Prostate gland (tissue), 2 donors: Measurements from ENCODE around the gene ABHD2. TPM values are rescaled to one million over a fixed set of nuclear protein-coding genes. Genes with fewer than 3 reads are reported as not detected.

ENCODE experiments used
- DNase-seq: peaks from one replicate; pipeline ENCODE4 v3.0.0-alpha.2; 2019; ENCODE audit warnings: low spot score
- H3K27ac ChIP-seq, 2 donors: fragments of 200-600 bp; sonication (generic); 2 replicates each; pipeline ENCODE4 v1.5.1; 2017 to 2019
- H3K27me3 ChIP-seq: fragments of 200-600 bp; sonication (generic); replicated peaks from 2 replicates; pipeline ENCODE4 v1.5.1; 2019; ENCODE audit not compliant: insufficient read depth
- H3K36me3 ChIP-seq, 2 donors: fragments of 200-600 bp; sonication (generic); 1 replicate in 1 of 2; 2 replicates in 1 of 2; pipeline versions ENCODE4 v1.5.1 to v1.8.1; 2017 to 2019
- H3K4me1 ChIP-seq: fragments of 200-600 bp; sonication (generic); replicated peaks from 2 replicates; pipeline ENCODE4 v1.5.1; 2019
- H3K4me3 ChIP-seq, 2 donors: fragments of 200-600 bp; sonication (generic); 2 replicates each; pipeline ENCODE4 v1.5.1; 2017 to 2019
- H3K9me3 ChIP-seq: fragments of 200-600 bp; sonication (generic); 2 replicates; pipeline ENCODE4 v1.5.1; 2017
- POLR2A ChIP-seq: fragments of 450-650 bp; IDR thresholded peaks from one replicate; pipeline ENCODE4 v1.6.1; 2016; ENCODE audit warnings: antibody characterized with exemption, mild to moderate bottlenecking
- POLR2AphosphoS5 ChIP-seq: sonication (generic); formaldehyde crosslinking; IDR thresholded peaks from one replicate; pipeline ENCODE4 v1.6.1; 2017; ENCODE audit warnings: antibody characterized with exemption
- WGBS: methylation state at CpG from one replicate; pipeline ENCODE4 v1.1.5; 2018; 5-methylcytosine and 5-hydroxymethylcytosine counted together
- intact Hi-C: fragments of 100-400 bp; cut with DNase I; formaldehyde crosslinking; loops from one replicate; pipeline ENCODE4 v1.14.2; 2022
- total RNA-seq, 2 donors: library from RNA; depleted of rRNA; stranded (reverse); fragments of >200 nt; gene quantifications; one replicate each; pipeline ENCODE4 v1.1.0, GENCODE V29; 2016
- TF ChIP-seq, protein P1 (sequence below), 4 experiments: fragments of 200-600 bp in 2 of 4; fragments of 450-650 bp in 2 of 4; sonication (generic) in 2 of 4; IDR thresholded peaks; 1 replicate in 3 of 4; 2 replicates in 1 of 4; pipeline ENCODE4 v1.5.1; 2016 to 2019; ENCODE audit warnings: antibody characterized with exemption in 4 of 4, mild to moderate bottlenecking in 2 of 4, moderate library complexity in 2 of 4

ABHD2 gene
- total RNA-seq, 2 donors from 2014 or later = 111 to 253 TPM

- TF ChIP-seq POLR2AphosphoS5 = no peak
- Histone ChIP-seq H3K36me3 (no peaks in the 10 kb centered on the region), H3K4me3 (peak overlapping the region; percentile 37 to 86), H3K27me3 (no peaks in the 10 kb centered on the region), H3K4me1 (peaks cover 5% of the 10 kb centered on the region), H3K9me3 (no peaks in the 10 kb centered on the region), H3K27ac (peak overlapping the region; percentile 92 to 95)
- intact Hi-C loops = loop anchor here (2.0 kb wide), 1 partner anchor 60 kb away; no protein-coding TSS in a partner anchor
- no peak for DNase-seq
- 50% methylated on average over 13 of the region's 13 CpGs for WGBS
Measured at GRCh38 chr15:89087161-89087829, 961 bp upstream of the ABHD2 start.

DNA sequence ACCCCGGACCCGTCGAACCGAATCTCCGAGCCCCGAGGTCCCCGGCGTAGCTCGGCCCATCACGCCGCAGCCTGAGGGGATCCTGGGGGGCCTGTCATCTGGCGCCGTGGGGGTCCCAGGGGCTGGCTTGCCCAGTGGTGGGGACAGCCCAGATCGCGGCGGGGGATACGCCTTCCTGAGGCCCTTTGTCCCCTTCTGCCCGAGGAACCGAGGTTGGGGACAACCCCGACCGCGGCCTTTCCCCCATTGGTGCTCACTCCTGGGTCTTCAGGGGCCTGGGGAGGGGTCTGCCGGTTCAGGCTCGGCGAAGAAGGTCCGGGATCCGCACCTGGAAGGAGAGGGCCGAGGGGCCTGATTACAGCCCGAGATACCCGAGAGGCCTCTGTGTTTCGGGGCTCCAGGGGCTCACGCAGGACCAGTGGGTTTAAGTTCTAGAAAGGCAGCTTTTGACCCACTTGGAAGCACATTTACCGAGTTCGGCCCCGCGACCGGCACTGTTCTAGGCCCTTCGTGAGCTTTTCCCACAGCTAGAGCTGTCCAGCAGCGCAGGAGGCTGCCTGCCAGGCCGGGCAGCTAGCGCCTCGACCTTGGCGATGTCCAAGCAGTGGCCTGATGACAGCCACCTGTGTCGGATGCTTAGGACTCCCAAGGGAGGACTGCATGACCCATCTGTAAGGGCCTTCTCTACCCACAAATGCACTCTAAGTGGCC, 504 bp downstream of the ABHD2 start:
- Histone ChIP-seq H3K36me3 (no peaks in the 10 kb centered on the region), H3K27ac (peak overlapping the region; percentile 92 to 95), H3K4me3 (peak overlapping the region; percentile 86 to 88), H3K27me3 (no peaks in the 10 kb centered on the region), H3K4me1 (peaks cover 5% of the 10 kb centered on the region), H3K9me3 (no peaks in the 10 kb centered on the region)
- no peak for DNase-seq
- TF ChIP-seq, protein P1, sequence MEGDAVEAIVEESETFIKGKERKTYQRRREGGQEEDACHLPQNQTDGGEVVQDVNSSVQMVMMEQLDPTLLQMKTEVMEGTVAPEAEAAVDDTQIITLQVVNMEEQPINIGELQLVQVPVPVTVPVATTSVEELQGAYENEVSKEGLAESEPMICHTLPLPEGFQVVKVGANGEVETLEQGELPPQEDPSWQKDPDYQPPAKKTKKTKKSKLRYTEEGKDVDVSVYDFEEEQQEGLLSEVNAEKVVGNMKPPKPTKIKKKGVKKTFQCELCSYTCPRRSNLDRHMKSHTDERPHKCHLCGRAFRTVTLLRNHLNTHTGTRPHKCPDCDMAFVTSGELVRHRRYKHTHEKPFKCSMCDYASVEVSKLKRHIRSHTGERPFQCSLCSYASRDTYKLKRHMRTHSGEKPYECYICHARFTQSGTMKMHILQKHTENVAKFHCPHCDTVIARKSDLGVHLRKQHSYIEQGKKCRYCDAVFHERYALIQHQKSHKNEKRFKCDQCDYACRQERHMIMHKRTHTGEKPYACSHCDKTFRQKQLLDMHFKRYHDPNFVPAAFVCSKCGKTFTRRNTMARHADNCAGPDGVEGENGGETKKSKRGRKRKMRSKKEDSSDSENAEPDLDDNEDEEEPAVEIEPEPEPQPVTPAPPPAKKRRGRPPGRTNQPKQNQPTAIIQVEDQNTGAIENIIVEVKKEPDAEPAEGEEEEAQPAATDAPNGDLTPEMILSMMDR (IDR thresholded peaks at IDR 0.05) = no peak
- TF ChIP-seq POLR2AphosphoS5 (no peak), POLR2A (no peak)
- intact Hi-C loops = no loop called here
- WGBS = 4% methylated on average over 25 of the region's 44 CpGs

DNA sequence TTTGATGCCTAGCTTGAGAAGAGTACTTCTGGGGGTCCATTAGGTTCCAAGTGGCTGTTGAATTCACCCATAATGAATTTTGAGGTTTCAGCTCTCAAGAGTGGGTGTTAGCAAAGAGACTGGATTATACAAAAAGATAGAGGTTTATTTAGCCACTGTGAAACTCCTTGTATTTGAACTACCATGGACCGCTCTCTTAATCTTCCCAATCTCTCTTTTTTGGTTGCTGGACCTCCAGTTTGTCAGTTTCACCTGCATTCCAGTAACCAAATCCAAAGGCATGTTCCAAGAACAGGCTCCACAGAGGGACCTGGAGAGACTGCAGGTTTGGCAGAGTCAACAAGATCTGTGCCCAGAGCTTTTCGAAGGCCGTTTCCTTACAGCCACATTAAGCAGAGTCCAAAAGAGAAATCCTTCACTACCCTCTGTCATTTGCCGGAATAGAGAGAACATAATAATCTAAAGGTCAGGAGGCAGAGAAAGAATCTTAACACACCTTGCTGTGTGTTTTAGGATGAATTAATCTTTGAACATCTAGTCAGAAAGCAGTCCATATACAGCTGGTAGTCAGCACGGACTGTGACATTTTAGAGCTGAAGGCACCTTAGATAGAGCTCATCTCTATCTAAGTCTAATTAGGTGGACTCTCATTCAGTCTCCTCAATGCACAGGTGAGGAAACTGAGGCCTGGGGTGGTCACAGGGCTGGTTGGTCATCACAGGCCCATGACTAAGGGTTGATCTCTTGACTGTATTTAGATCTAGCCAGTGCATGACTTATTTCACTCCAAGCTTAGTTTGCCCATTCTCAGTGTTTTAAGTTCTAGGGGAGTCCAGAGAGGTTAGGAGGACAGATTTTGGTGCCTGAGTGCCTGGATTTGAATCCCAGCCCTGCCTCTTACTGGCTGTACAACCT, 1.3 kb downstream of the ABHD2 start:
- peak overlapping the region; percentile 92 to 95 for H3K27ac ChIP-seq
- 49% methylated on average over 5 of the region's 5 CpGs for WGBS
- intact Hi-C loops = no loop called here
- no peaks in the 10 kb centered on the region for H3K9me3 ChIP-seq
- H3K36me3 ChIP-seq = no peaks in the 10 kb centered on the region
- H3K27me3 ChIP-seq = no peaks in the 10 kb centered on the region
- H3K4me3 ChIP-seq = peak overlapping the region; percentile 86 to 88
- peaks cover 12% of the 10 kb centered on the region for H3K4me1 ChIP-seq
- TF ChIP-seq, protein P1 (IDR thresholded peaks at IDR 0.05) = no peak
- TF ChIP-seq POLR2AphosphoS5 = no peak
- TF ChIP-seq POLR2A = no peak
- no peak for DNase-seq

GRCh38 chr15:89090791-89091626, 2.8 kb downstream of the ABHD2 start:
- H3K4me1 ChIP-seq = peaks cover 23% of the 10 kb centered on the region
- peak overlapping the region; percentile 92 to 95 for H3K27ac ChIP-seq
- H3K4me3 ChIP-seq = peak overlapping the region in 1 of 2 donors; percentile 88
- no peaks in the 10 kb centered on the region for H3K36me3 ChIP-seq
- TF ChIP-seq, protein P1 (IDR thresholded peaks at IDR 0.05) = no peak
- TF ChIP-seq POLR2A = peak; percentile 43
- TF ChIP-seq POLR2AphosphoS5 = peak; percentile 85
- 18% methylated on average over 12 of the region's 12 CpGs for WGBS
- H3K9me3 ChIP-seq = no peaks in the 10 kb centered on the region
- H3K27me3 ChIP-seq = no peaks in the 10 kb centered on the region
- intact Hi-C loops = no loop called here
- peak; percentile 72 for DNase-seq
